Measurements from ENCODE around the gene FSTL4.

The FSTL4 gene

DNA sequence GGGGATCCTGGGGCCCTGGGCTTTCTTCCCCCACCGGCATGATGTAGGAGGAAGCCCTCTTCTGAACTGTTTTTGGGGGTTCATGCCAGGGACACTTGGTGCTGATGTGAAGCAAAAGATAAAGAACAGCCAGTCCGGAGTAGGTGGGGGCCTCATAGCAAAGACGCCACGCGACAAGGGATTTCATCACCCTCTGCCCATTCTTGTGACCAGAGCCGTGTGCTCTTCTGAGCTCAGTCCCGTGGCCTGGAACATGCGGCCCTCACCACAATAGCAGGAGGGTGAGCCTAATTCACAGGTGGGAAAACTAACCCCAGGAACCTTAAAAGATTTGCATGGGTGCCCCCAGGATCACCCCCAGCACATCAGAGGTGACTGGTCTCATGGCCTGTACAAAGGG is 334.6 kb downstream of the FSTL4 start:
- Histone ChIP-seq H3K9ac (ENCODE audit: low read depth in 1 of 2, low read length in 2 of 2) (no peak overlapping the region), H3K27ac (ENCODE audit: low read depth in 2 of 2, low read length in 2 of 2) (no peak overlapping the region), H3K4me1 (ENCODE audit: control insufficient read depth in 2 of 2, insufficient read depth in 2 of 2, low read length in 2 of 2) (no peaks in the 10 kb centered on the region), H3K4me3 (ENCODE audit: low read length in 2 of 2) (no peak overlapping the region), H3K36me3 (ENCODE audit: control insufficient read depth in 2 of 2, insufficient read depth in 2 of 2, low read length in 2 of 2) (no peaks in the 10 kb centered on the region), H3K9me3 (ENCODE audit: control insufficient read depth in 2 of 2, low read length in 2 of 2) (no peaks in the 10 kb centered on the region), H3K27me3 (ENCODE audit: control insufficient read depth in 2 of 2, insufficient read depth in 2 of 2, low read length in 2 of 2) (no peaks in the 10 kb centered on the region)

DNA sequence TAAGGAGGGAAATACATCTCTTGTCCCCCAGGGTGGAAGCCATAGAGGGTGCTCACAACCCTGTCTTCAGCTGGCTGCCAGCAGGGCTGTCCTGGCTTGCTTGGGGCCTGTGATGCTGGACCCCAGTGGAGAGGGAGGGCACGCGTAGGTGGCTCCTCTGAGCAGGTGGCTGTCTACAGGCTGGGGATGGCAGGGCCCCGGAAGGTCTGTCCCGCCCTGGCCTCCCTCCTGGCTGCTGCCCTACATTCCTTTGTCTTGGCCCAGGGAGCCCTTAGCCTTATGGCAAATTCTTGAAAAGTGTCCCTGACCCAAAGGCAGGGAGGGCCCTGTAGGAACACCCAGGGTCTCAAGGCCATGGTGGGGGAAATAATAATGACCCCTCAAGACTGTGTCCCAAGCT is 336.2 kb downstream of the FSTL4 start:
- no peak overlapping the region for H3K9ac ChIP-seq (ENCODE audit: low read depth in 1 of 2, low read length in 2 of 2)
- no peaks in the 10 kb centered on the region for H3K36me3 ChIP-seq (ENCODE audit: control insufficient read depth in 2 of 2, insufficient read depth in 2 of 2, low read length in 2 of 2)
- no peak overlapping the region for H3K27ac ChIP-seq (ENCODE audit: low read depth in 2 of 2, low read length in 2 of 2)
- no peaks in the 10 kb centered on the region for H3K27me3 ChIP-seq (ENCODE audit: control insufficient read depth in 2 of 2, insufficient read depth in 2 of 2, low read length in 2 of 2)
- H3K9me3 ChIP-seq (ENCODE audit: control insufficient read depth in 2 of 2, low read length in 2 of 2), result no peaks in the 10 kb centered on the region
- no peaks in the 10 kb centered on the region for H3K4me1 ChIP-seq (ENCODE audit: control insufficient read depth in 2 of 2, insufficient read depth in 2 of 2, low read length in 2 of 2)
- H3K4me3 ChIP-seq (ENCODE audit: low read length in 2 of 2), result no peak overlapping the region

DNA sequence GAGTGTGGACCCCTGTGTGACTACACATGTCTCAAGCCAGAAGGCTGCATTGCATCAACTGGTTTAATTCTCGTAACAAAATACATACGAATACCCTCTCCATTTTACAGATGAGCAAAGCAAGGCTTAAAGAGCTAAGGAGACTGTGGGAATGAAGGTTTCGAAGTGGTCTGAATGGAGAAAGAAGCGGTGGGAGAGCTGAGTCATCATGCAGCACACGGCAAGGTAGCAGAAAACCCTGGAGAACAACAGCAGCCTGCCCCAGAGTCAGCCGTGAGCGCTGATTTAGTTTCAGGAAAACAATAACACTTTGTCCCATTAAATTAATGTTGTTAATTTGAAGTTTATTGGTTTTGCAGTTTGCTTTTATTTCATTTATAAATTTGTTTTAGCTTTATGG is 336.7 kb downstream of the FSTL4 start:
- Histone ChIP-seq H3K4me1 (ENCODE audit: control insufficient read depth in 2 of 2, insufficient read depth in 2 of 2, low read length in 2 of 2) (no peaks in the 10 kb centered on the region), H3K9ac (ENCODE audit: low read depth in 1 of 2, low read length in 2 of 2) (no peak overlapping the region), H3K27ac (ENCODE audit: low read depth in 2 of 2, low read length in 2 of 2) (no peak overlapping the region), H3K36me3 (ENCODE audit: control insufficient read depth in 2 of 2, insufficient read depth in 2 of 2, low read length in 2 of 2) (no peaks in the 10 kb centered on the region), H3K4me3 (ENCODE audit: low read length in 2 of 2) (no peak overlapping the region), H3K27me3 (ENCODE audit: control insufficient read depth in 2 of 2, insufficient read depth in 2 of 2, low read length in 2 of 2) (no peaks in the 10 kb centered on the region), H3K9me3 (ENCODE audit: control insufficient read depth in 2 of 2, low read length in 2 of 2) (no peaks in the 10 kb centered on the region)

DNA sequence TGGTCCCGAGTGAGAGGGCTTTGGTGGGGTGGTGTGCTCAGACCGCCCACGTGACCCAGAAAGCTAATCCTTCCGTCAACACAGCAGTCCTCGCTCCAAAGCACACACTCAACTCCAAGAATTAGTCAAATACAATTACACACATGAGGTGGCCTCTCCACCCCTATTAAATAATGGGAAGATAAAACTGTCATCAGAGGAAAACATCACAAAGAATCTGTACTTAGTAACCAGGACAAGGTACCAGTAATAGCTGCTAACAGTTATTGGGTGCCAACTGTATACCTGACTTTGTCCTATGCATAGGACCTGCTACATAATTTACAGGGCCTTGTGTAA is 337.8 kb downstream of the FSTL4 start:
- no peak overlapping the region for H3K27ac ChIP-seq (ENCODE audit: low read depth in 2 of 2, low read length in 2 of 2)
- no peaks in the 10 kb centered on the region for H3K27me3 ChIP-seq (ENCODE audit: control insufficient read depth in 2 of 2, insufficient read depth in 2 of 2, low read length in 2 of 2)
- no peaks in the 10 kb centered on the region for H3K4me1 ChIP-seq (ENCODE audit: control insufficient read depth in 2 of 2, insufficient read depth in 2 of 2, low read length in 2 of 2)

DNA sequence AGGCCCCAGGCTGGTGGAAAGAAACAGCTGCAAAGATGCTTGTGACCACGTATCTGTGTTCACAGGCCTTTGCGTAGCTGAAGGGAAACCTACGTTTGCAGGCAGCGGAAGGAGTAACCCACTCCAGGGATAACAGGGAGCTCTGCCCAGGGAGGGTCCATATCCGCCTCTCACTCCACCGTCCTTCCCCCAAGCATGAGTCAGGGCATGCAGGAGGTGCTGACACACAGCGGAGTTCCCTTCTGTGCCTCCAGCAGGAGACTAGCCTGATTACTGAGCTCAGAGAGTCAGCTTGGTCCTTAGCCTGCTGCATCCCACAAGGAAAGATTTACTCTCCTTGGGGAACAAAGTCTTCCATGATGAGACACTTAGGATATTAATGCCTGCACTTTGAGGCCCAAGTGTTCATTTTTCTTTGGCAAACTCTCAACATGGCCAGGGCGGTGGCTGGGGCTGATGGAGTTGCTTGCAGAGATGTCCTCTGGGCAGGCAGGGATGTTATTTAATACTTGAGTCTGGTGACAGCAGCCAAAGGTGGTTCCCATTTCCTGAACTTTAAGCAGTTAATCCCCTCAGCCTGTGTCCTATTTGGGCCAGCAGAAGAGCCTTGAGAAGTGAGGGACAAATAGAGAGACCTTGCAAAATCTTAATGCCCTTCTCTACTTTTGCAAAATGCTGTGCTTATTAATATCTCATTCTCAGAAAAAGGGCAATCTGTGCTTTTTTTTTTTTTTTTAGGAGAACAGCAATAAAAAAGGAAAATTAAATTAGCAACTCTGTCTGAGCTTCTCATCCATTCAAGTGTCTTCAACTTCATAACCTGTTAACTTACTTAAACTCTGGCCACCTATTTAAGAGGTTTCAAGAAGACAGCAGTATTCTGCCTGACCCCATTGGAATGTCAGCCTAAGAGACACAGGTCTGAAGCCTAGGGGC is 338.4 kb downstream of the FSTL4 start:
- no peak overlapping the region for H3K9ac ChIP-seq (ENCODE audit: low read depth in 1 of 2, low read length in 2 of 2)
- no peaks in the 10 kb centered on the region for H3K9me3 ChIP-seq (ENCODE audit: control insufficient read depth in 2 of 2, low read length in 2 of 2)
- no peaks in the 10 kb centered on the region for H3K4me1 ChIP-seq (ENCODE audit: control insufficient read depth in 2 of 2, insufficient read depth in 2 of 2, low read length in 2 of 2)
- no peaks in the 10 kb centered on the region for H3K36me3 ChIP-seq (ENCODE audit: control insufficient read depth in 2 of 2, insufficient read depth in 2 of 2, low read length in 2 of 2)
- no peak overlapping the region for H3K27ac ChIP-seq (ENCODE audit: low read depth in 2 of 2, low read length in 2 of 2)
- H3K27me3 ChIP-seq (ENCODE audit: control insufficient read depth in 2 of 2, insufficient read depth in 2 of 2, low read length in 2 of 2), result no peaks in the 10 kb centered on the region
- H3K4me3 ChIP-seq (ENCODE audit: low read length in 2 of 2), result no peak overlapping the region

More for the DNA sequence above, 337.8 kb downstream of the FSTL4 start:
- no peaks in the 10 kb centered on the region for H3K36me3 ChIP-seq (ENCODE audit: control insufficient read depth in 2 of 2, insufficient read depth in 2 of 2, low read length in 2 of 2)
- no peaks in the 10 kb centered on the region for H3K9me3 ChIP-seq (ENCODE audit: control insufficient read depth in 2 of 2, low read length in 2 of 2)
- H3K4me3 ChIP-seq (ENCODE audit: low read length in 2 of 2), result no peak overlapping the region
- no peak overlapping the region for H3K9ac ChIP-seq (ENCODE audit: low read depth in 1 of 2, low read length in 2 of 2)

DNA sequence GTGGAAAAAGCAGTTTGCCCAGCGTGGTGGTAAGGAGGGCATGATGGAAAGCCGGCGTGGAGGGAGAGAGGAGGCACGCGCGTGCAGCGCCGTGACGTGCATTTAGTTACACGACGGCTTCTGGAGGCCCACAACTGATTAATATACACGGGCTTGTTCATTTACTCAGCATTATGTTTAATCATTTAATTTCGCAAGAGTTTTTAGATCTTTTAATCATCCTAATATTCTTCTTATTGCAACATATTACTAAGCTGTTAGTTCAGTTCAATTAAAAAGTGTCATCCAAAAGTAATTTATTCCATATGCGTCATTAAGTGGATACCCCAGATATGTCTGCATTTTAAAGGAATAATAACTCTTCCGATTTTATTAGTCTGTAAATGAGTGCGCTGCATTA is 340.0 kb downstream of the FSTL4 start:
- H3K4me1 ChIP-seq (ENCODE audit: control insufficient read depth in 2 of 2, insufficient read depth in 2 of 2, low read length in 2 of 2), result no peaks in the 10 kb centered on the region
- H3K9ac ChIP-seq (ENCODE audit: low read depth in 1 of 2, low read length in 2 of 2), result no peak overlapping the region
- no peak overlapping the region for H3K4me3 ChIP-seq (ENCODE audit: low read length in 2 of 2)
- H3K9me3 ChIP-seq (ENCODE audit: control insufficient read depth in 2 of 2, low read length in 2 of 2), result no peaks in the 10 kb centered on the region
- H3K27me3 ChIP-seq (ENCODE audit: control insufficient read depth in 2 of 2, insufficient read depth in 2 of 2, low read length in 2 of 2), result no peaks in the 10 kb centered on the region
- H3K36me3 ChIP-seq (ENCODE audit: control insufficient read depth in 2 of 2, insufficient read depth in 2 of 2, low read length in 2 of 2), result no peaks in the 10 kb centered on the region
- no peak overlapping the region for H3K27ac ChIP-seq (ENCODE audit: low read depth in 2 of 2, low read length in 2 of 2)

DNA sequence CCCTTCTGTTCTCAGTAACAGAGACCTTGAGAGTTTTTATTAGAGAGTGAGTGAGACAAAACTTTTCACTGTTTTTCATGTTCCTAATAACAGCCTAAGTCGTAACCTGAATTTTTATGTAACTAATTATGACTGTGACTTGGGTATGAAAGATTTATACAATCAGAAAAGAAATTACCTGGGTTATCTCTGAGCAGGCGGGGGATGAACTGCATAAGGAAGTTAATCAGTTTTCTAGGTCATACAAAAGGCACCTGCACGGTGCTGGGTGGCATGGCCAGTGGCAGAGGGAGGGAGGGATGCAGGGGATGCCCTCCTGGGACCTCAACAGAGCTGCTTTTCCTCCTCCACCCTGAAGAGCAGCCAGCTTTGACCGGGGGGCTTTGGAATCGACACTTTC is 340.7 kb downstream of the FSTL4 start:
- Histone ChIP-seq H3K9ac (ENCODE audit: low read depth in 1 of 2, low read length in 2 of 2) (no peak overlapping the region), H3K27me3 (ENCODE audit: control insufficient read depth in 2 of 2, insufficient read depth in 2 of 2, low read length in 2 of 2) (no peaks in the 10 kb centered on the region), H3K4me3 (ENCODE audit: low read length in 2 of 2) (no peak overlapping the region), H3K9me3 (ENCODE audit: control insufficient read depth in 2 of 2, low read length in 2 of 2) (no peaks in the 10 kb centered on the region), H3K27ac (ENCODE audit: low read depth in 2 of 2, low read length in 2 of 2) (no peak overlapping the region), H3K36me3 (ENCODE audit: control insufficient read depth in 2 of 2, insufficient read depth in 2 of 2, low read length in 2 of 2) (no peaks in the 10 kb centered on the region), H3K4me1 (ENCODE audit: control insufficient read depth in 2 of 2, insufficient read depth in 2 of 2, low read length in 2 of 2) (no peaks in the 10 kb centered on the region)

DNA sequence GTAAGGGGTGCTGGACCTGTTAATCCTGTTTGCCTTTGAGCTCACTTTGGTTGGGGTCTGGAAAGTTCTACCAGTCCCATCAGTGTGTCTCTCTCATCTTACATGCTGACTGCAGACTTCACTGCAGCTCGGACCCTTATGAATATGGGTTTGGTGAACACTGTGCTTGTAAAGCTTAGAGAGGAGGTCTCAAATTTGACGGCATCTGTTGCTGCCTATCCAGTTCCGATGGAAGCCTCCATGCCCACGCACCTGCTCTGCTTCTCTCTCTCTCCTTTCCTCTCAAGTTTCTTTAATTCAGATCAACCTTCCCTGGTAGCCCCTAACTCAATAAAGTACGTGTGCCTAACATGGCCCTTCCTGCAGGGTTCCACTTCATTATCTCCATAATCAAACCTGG is 342.6 kb downstream of the FSTL4 start:
- H3K9me3 ChIP-seq (ENCODE audit: control insufficient read depth in 2 of 2, low read length in 2 of 2), result no peaks in the 10 kb centered on the region
- H3K27ac ChIP-seq (ENCODE audit: low read depth in 2 of 2, low read length in 2 of 2), result no peak overlapping the region
- no peak overlapping the region for H3K4me3 ChIP-seq (ENCODE audit: low read length in 2 of 2)
- no peaks in the 10 kb centered on the region for H3K27me3 ChIP-seq (ENCODE audit: control insufficient read depth in 2 of 2, insufficient read depth in 2 of 2, low read length in 2 of 2)
- no peak overlapping the region for H3K9ac ChIP-seq (ENCODE audit: low read depth in 1 of 2, low read length in 2 of 2)
- H3K36me3 ChIP-seq (ENCODE audit: control insufficient read depth in 2 of 2, insufficient read depth in 2 of 2, low read length in 2 of 2), result no peaks in the 10 kb centered on the region
- no peaks in the 10 kb centered on the region for H3K4me1 ChIP-seq (ENCODE audit: control insufficient read depth in 2 of 2, insufficient read depth in 2 of 2, low read length in 2 of 2)

DNA sequence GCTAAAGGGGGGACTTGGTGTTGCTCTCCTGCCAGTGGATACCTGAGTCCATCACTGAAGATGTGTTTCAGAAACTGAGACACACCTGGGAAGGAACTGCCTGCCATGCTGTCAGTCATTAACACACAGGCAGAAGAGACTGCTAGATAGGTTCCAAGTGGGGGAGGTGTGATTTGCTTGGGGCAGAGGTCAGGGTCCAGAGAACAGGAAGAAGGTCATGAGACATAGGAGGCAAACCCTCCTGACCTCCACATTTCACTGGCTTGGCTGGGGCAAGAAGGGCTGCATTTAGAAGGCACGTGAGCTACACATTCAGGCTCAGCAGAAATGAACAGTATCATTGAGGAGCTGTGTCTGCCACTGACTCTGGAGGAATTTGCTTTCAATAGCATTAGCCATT is 344.7 kb downstream of the FSTL4 start:
- no peaks in the 10 kb centered on the region for H3K4me1 ChIP-seq (ENCODE audit: control insufficient read depth in 2 of 2, insufficient read depth in 2 of 2, low read length in 2 of 2)
- H3K4me3 ChIP-seq (ENCODE audit: low read length in 2 of 2), result no peak overlapping the region
- no peaks in the 10 kb centered on the region for H3K9me3 ChIP-seq (ENCODE audit: control insufficient read depth in 2 of 2, low read length in 2 of 2)
- H3K36me3 ChIP-seq (ENCODE audit: control insufficient read depth in 2 of 2, insufficient read depth in 2 of 2, low read length in 2 of 2), result no peaks in the 10 kb centered on the region
- no peaks in the 10 kb centered on the region for H3K27me3 ChIP-seq (ENCODE audit: control insufficient read depth in 2 of 2, insufficient read depth in 2 of 2, low read length in 2 of 2)
- H3K27ac ChIP-seq (ENCODE audit: low read depth in 2 of 2, low read length in 2 of 2), result no peak overlapping the region
- no peak overlapping the region for H3K9ac ChIP-seq (ENCODE audit: low read depth in 1 of 2, low read length in 2 of 2)

DNA sequence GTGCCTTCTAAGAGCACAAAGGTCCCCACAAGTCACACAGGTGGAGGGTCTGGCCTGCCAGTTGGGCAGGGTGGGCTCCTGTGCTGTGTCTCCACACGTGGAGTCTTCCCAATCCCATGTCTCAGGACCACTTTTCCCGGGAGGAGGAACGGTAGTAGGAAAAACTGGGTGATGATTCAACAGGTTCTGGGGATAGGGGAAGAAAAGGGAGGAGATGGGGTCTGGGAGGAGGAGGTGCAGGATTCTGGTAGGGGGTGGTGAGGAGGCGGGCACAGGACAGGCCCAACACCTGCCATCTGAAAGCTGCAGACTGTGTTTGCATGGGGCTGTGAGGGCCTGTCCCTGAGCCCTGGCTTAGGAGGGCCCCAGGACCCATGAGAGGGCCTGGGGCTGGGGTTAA is 345.4 kb downstream of the FSTL4 start:
- H3K4me1 ChIP-seq (ENCODE audit: control insufficient read depth in 2 of 2, insufficient read depth in 2 of 2, low read length in 2 of 2), result no peaks in the 10 kb centered on the region
- no peak overlapping the region for H3K9ac ChIP-seq (ENCODE audit: low read depth in 1 of 2, low read length in 2 of 2)
- no peaks in the 10 kb centered on the region for H3K27me3 ChIP-seq (ENCODE audit: control insufficient read depth in 2 of 2, insufficient read depth in 2 of 2, low read length in 2 of 2)
- H3K9me3 ChIP-seq (ENCODE audit: control insufficient read depth in 2 of 2, low read length in 2 of 2), result no peaks in the 10 kb centered on the region
- H3K4me3 ChIP-seq (ENCODE audit: low read length in 2 of 2), result no peak overlapping the region
- H3K27ac ChIP-seq (ENCODE audit: low read depth in 2 of 2, low read length in 2 of 2), result no peak overlapping the region
- no peaks in the 10 kb centered on the region for H3K36me3 ChIP-seq (ENCODE audit: control insufficient read depth in 2 of 2, insufficient read depth in 2 of 2, low read length in 2 of 2)

Data from mucosa of rectum (tissue), 2 donors.